Measurements from ENCODE around the gene MELTF. TPM values are rescaled to one million over a fixed set of nuclear protein-coding genes. Genes with fewer than 3 reads are reported as not detected.

MELTF gene
- polyA plus RNA-seq, 3 donors, result 1.9 to 2.4 (median 2.3) TPM

DNA sequence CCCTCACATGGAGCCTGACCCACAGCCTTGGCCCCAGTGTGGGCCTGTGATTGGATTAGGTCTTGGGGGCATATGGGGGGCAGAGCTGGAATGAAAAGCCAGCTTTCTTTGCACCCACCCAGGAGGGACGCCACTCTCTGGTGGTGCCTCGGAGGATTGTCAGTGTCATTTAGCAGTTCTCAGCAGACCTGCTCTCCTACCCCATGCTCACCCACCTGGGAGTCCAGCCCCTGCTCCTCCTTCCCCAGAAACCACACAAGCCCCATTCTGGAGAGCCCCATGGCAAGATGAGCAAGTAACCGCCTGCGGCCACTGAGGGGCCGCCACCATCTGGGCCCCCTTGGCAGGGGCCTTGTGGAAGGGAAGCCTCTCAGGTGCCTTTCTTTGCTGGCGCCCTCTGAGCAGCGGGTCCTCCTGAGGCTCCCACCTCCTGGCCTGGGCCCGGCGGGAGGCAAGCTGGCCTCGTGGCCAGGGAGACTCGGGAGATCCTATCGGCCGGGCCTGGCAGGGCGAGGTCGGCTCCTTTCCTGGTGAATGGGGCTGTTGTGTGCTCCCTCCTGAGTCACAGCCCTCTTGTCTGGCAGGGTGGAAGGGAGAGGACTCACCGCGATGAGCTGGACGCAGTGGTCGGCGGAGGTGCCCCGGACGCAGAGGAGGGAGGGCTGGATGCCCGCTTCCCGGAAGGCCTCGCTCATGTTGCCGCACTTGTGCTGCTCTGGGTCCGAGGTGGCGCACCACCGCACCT is 2.3 kb downstream of the MELTF start:
- no peak for DNase-seq (ENCODE audit: low read depth in 3 of 3, low spot score in 2 of 3)

DNA sequence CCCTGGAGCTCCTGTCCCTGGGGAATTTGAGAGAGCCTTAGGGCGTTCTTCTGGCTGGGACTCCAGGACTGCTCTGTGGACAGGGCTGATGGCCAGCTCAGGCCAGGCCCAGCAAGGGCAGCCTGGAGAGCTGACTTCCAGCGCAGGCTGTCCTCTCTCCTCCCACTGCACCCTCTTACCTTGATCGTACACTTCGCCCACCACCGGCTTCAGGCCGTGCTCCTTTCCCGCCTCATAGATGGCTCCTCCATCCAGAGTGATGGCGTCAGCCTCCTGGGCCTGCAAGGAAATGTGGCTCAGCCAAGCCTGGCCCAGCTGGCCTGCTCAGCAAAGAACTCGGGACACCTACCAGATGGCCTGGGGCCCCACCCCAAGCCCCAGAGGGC is 3.1 kb downstream of the MELTF start:
- DNase-seq (ENCODE audit: low read depth in 3 of 3, low spot score in 2 of 3), result no peak

DNA sequence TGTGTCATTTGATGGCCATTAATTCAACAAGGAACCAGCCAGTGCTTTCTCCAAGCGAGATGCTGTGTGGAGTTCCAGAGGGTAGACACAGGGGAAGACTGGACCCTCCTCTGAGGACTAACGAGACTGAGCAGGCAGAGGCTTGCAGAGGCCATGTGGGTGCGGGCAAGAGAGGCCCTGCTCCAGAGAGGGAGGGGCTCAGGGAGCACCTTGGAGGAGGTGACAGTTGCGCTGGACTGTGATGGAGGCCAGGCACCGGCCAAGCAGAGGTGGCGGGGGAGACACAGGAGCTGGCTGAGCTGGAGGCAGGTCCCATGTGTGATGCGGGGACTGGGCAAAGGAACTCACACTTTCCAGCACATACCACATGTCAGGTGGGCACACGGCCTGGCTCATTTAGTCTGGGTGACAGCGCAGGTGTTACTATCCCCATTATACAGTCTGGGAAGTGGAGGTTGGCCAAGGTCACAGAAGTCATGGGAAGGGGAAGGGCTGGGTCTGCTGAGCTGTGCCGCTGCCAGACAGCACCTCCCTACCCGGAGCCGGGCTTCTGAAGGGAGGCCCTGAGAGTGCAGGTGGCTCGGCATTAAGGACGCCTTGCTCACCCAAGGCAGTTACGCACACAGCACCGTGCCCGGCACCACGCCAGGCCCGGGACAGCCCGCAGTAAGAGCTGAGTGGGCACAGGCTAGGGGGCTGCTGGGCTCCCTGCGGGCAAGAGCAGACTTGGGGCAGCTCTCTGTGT is 3.7 kb downstream of the MELTF start:
- no peak for DNase-seq (ENCODE audit: low read depth in 3 of 3, low spot score in 2 of 3)

DNA sequence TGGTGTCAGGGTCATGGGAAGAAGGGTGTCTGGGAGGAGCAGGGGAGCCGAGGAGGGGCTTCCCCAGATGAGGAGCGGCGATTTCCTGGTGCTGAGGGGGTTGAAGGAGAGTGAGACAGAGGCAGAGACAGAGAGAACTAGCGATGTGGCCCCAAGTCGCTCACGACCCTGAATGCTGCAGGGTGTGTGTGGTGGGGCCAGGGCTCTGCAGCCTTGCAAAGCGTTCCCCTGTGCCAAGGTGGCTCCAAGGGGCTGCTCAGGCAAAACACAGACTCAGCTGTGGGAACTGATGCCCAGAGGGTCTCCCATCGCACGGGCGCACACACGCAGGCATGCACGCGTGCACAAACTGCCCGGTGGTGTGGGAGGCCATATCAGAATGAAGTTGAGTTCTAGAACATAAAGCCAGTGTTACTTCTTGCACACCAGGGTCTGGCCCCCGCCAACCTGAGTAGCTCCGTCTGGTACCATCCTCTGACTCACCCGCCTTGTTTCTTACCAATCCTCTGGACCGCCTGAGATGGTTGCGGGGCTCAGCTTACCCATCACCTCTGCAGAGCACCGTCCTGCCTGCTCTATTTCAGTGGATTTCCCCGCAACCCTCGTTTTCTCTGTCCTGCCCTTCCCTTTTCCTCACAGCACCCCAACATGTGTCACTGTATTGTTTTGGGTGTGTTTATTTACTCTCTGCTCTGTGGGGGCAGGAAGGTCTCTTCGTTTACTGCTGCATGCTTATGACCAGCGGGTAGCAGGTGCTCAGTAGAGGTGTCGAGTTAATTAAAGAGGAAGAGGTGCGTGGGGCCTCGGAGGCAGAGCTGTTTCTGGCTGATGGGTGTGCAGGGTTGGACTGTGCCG is 4.5 kb downstream of the MELTF start:
- no peak for DNase-seq (ENCODE audit: low read depth in 3 of 3, low spot score in 2 of 3)

DNA sequence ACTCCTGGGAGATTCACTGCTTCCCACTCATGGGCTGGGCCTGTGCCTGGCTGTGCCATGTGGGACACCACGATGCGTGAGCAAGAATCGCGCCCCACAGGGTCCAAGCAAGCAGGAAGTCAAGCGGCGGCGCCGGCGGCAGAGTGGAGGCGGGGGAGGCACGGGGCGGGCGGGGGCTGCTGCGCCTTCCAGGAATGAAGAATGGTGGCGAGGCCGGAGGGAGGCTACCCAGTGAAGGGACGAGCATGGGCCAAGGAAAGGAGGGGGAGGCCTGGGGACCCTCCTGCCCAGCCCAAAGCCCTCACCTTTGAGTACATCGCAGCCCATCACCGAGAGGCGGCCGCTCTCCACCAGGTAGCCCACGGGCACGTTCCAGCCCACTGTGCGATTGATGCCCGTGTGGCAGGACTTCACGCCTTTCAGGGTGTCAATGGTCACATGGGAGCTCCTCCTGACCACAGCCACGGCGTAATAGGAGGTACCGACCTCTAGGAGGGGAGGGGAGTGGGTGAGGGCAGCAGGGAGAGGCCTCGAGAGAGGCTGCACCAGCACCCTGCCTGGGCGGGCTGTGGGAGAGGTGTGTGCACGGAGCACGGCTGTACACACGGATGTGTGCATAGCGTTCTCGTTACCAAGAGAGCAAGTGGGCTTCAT is 5.5 kb downstream of the MELTF start:
- DNase-seq (ENCODE audit: low read depth in 3 of 3, low spot score in 2 of 3), result no peak

DNA sequence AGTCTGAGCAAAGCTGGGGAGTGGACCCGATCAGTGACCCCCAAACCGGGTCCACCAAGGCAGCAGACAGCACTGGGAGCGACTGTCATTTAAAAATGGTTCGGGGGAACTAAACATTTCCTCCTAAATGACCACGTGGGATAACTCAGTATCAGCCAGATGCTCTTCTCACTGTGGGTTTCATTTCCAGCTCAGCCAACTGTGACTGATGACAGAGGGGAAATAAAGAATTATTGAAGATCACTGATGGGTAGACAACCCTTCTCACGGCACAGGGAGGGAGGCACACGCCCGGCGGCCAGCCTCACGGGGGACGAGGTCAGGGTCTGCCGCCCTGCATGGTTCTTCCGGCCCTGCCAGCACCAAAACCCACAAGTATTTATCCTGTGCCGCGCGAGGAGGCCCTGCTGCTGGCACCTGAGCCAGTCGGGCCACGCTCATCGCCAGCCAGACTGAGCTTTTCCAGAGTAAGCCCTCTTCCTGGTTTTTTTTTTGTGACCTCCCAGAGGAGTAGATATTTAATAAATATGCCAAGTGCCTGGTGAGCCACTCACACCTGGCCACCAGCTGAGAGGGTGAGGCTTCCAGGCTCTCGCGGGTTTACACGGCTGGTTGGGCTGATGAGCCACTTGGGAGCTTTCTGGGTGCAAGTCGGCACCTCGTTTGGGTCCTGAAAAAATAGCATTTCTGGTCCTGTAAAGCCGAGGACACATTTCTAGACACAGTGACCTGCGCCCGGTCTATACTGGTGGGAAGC is 6.2 kb downstream of the MELTF start:
- no peak for DNase-seq (ENCODE audit: low read depth in 3 of 3, low spot score in 2 of 3)

DNA sequence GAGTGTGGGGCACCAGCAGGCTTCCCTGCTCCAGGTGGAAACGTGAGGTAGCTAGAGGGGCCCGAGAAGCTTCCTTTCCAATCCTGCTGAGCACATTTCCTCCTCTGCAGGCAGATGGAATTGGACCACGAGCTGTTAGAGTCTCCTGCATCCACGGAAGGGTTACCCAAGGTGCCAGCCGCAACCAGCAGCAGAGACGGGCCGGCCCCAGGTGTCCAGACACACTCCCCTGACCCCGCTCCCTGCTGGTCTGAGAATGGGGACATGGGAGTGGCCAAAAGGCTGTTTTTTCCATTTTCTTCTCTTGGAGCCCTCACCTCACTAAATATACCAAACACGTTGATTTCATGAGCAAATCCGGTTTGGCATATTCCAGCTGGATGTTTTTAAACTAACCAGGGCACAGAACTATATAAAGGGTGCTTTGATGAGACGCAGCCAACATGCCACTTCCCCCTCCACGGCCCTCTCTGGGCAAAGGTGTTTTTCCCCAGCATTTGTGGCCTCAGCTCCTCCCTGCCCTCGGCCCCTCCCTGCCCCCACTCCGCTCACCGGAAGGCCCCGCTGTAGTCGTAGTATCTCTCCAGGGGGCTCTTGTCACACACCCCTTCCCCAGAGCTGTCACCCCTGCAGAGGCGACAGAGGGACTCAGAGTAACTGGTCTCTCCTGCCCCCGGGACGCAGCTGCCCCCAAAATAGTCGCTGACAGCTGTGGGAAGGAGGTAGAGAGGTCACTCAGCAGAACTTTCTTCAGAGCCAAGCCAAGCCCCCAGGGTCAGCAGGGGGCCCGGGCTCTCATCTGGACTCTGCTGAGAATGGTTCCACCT is 7.0 kb downstream of the MELTF start:
- DNase-seq (ENCODE audit: low read depth in 3 of 3, low spot score in 2 of 3), result no peak

DNA sequence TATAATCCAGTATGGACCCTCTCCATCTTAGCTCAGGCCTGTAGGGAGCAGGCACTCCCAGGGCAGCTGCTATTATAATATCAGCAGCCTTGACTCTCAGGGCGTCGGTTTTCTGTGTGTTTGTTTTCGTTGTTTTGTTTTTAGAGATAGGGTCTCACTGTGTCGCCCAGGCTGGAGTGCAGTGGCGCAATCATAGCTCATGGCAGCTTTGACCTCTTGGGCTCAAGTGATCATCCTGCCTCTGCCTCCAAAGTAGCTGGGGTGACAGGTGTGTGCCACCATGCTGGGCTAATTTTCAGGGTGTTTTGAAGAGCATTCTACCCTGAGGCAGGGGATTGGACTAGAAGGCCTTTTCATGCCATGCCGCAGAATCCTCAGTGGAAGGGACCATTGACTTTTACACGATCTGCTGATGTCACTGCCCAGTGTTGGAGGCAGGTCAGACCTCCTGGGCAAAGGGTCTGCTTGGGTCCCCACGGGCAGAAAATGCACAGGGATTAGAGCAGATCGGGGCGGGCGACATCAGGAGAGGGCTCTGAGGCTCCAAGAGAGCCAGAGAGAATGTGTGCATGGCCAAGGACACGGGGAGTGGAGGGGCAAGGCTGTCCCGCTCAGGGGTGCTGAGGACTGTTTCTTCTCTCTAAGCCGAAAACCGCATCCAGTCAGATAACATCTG is 7.8 kb downstream of the MELTF start:
- DNase-seq (ENCODE audit: low read depth in 3 of 3, low spot score in 2 of 3), result no peak

DNA sequence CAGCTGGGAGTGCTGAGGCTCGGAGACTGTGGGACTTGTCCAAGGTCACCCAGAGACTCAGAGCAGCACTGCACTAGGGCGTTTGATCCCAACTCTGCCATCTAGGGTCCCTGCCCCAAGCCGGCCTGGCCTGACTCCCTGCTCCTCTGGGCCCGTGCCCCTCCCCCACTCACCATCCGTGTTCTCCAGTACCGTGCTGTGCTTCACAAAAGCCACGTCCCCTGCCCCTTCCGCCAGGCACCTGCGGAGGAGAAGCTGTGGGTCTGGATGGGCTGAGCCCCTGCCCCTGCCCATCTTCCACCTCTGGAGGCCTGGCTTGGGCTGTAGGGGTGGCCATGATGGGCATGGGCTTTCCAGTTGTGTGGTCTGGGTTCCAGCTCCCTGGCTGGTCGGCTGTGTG is 8.4 kb downstream of the MELTF start:
- DNase-seq (ENCODE audit: low read depth in 3 of 3, low spot score in 2 of 3), result no peak

DNA sequence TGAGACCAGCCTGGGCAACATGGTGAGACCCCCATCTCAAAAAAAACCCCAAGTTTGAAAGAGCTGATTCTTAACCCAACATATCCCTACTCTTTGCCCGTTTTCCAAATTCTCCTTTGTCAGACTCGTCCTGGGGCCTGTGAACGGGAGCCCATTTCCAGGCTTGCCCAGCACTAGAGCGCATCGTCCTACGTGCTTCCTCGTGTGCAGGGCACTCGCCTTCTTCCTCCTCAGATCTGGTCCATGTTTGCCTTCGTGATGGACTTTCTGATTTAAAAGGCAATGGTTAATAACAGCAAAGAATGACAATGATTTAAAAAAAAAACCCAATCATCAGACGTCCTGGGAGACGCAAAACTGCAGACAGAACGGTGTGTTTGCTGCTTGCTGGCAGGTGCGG is 10.1 kb downstream of the MELTF start:
- DNase-seq (ENCODE audit: low read depth in 3 of 3, low spot score in 2 of 3), result no peak

DNA sequence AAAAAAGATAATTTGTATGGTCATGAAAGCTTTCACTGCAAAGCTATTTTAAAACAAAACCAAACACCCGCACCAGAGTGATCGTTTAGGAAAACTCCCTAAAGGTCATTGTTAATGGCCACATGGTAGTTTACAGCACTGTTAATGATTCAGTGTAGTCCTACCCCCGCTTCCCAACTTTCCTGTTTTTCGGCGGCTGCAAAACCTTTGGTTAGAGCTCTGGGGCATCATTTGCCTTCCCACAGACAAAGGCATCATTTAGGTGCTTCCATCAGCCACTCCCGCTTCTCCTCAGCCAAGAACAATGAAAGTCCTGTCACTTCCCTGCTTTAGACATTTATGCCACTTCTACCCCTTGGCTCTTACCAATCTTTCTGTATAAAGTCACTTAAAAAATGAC is 10.6 kb downstream of the MELTF start:
- no peak for DNase-seq (ENCODE audit: low read depth in 3 of 3, low spot score in 2 of 3)

DNA sequence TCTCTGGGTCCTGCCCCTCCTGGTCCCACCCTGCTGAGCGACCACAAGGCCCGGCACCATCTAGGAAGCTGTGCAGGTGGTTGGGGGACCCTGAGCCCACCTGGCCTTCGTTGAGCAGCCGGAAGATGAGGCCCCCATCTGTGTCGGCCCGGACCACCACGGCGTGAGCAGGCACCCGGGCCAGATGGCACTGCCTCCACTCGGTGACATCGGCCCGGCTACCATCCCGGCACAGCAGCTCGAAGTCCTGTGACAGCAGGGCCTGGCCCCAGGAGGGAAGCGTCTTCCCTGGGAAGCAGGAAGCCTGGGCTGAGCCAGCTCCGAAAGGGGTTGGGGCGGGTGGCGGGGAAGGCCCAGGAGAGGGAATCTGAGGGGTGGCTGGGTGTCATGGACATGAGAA is 12.6 kb downstream of the MELTF start:
- no peak for DNase-seq (ENCODE audit: low read depth in 3 of 3, low spot score in 2 of 3)

DNA sequence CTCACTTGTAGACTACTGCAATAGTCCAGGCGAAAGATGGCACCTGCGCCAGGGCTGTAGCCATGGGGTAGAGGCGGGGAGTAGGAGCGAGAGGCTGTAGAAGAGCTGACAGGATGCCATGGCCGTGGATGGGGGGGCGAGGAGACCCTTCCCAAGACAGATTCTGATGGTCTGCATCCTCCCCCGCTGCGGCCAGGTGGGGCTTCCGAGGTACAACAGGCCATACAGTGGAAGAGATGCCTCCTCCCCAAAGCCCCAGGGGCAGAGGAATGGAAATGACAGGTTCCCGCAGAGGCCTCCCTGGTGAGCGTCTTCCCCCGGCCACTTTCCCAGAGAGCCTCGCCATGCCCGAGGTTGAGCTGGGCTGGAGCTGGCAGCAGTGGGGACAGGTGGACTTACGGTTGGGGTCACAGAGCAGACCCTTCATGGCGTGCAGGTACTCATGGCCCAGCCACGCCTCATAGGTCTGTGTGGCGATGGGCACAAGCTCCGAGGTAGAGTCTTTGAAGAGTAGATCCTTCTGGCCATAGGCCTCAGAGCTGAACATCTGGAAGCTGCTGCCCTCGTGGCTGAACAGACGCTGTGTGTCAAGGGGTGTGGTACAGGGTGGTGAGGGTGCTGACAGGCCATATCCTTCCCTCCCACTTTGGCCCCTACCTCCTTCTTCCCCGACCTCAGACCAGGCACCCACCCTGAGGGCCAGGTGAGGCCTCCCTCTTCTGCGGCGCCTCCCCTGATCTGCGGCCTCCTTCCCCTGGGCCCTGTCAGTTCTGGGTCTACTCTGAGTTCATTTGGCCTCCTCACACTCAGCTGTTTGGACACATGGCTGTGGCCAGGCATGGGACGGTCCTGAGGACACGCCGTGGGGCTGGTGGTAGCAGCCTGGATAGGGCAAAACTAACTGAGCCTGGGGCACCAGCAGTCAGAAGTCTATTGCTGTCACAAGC is 13.6 kb downstream of the MELTF start:
- no peak for DNase-seq (ENCODE audit: low read depth in 3 of 3, low spot score in 2 of 3)

DNA sequence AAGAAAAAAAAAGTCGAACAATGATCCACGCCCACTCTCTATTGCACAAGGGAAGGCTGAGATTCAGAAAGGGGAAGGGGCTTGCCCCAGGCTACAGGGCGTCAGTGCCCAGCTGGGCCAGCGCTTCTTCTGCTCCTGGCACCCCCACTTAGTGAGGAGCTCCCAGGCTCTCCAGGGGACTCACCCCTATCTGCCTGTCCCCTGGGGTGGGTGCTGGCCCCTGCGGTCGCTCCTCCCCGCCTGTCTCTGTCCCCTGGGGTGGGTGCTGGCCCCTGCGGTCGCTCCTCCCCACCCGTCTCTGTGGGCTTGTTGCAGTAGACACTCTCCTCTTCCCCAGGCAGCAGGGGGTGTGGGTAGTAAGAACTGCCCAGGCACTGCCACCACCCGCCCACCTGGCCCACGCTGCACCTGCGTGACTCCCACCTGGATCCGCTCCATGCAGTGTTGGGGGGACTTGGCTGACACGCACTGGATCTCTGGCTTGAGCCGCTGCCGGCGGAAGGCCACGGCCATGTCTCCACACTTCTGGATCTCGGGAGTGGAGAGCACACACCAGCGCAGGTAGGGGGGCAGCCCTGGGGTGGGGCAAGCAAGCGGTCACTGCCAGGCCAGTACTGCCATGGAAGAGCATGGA is 14.6 kb downstream of the MELTF start:
- no peak for DNase-seq (ENCODE audit: low read depth in 3 of 3, low spot score in 2 of 3)

DNA sequence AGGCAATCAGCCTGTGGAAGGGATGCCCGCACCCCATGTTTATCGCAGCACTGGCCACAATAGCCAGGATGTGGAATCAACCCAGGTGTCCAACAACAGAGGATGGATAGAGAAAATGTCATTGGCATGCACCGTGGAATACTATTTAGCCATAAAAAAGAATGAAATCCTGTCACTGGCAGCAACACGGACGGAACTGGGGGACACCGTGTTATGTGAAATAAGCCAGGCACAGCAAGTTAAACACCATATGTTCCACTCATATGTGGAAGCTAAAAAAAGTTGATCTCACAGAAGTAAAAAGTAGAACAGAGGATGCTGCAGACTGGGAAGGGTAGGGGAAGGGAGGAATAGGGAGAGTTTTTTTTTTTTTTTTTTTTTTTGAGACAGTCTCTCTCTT is 15.6 kb downstream of the MELTF start:
- no peak for DNase-seq (ENCODE audit: low read depth in 3 of 3, low spot score in 2 of 3)

DNA sequence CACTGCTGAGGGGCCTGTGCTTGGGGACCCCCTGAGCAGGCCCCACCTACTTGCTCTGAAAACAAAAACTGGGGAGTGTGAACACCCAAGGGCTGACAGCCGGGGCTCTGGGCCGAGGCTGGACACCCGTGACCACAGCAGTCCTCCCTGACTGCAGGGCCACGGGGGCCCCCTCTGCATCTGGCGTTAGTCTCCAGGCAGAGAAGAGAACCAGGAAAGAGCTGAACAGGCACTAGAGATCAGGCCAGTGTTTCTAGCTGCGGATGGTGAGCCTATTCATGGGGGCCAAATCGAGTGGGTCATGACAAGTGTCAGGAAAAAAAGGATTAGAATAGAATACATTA is 17.1 kb downstream of the MELTF start:
- no peak for DNase-seq (ENCODE audit: low read depth in 3 of 3, low spot score in 2 of 3)

DNA sequence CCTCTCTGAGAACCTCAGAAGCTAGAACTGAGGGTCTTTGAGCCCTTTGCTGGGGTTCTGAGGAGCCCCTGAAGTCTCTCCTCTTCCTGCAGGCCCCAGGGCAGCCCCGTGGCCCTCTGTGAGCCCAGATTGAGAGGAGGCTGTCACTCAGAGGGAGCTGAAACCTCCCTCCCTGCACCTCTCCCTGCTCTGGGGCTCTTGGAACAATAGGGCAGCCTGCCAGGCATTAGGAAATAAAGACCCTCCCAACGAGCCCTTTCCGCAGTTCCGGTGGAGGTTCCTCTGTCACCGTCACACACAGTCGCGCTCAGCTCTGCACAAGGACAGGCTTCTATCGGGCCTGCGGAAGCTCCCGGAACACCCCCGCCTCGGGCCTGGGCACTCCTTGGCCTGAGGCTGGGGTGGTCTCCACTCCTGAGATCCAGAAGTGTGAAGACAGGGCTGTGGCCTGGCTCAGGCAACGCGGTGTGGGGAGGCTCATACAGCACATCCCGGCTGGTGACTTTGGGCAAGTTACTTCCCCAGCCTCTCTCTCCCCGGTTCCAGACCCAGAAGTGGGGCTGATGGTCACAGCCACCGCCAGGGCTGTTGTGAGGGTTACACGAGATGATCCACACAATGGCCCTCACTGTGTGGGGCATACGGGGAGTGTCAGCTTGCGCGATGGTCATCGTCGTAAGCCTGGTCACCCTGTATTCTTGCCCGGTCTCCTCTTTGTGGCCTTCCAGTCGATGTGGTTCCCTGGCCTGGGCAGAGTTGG is 17.7 kb downstream of the MELTF start:
- DNase-seq (ENCODE audit: low read depth in 3 of 3, low spot score in 2 of 3), result no peak
